GOT3 (cell line): Measurements from ENCODE around the gene GNAQ.
A peak's percentile ranks its signal among the peaks of the same experiment; 100 is the strongest.

Experiments used
- DNase-seq: peaks from one replicate; lab custom pipeline; 2025; ENCODE audit warnings: mixed read lengths; lab: John Stamatoyannopoulos, UW

The GNAQ gene

GRCh38 chr9:78031893-78032729 is 500 bp upstream of the GNAQ start:
- peak; percentile 9 for DNase-seq

- no peak for DNase-seq
Measured at GRCh38 chr9:78030553-78031443, 813 bp downstream of the GNAQ start.

- DNase-seq, result no peak
Measured at GRCh38 chr9:78030296-78030552, 1.4 kb downstream of the GNAQ start.

GRCh38 chr9:78029551-78030295 is 1.9 kb downstream of the GNAQ start:
- no peak for DNase-seq

- no peak for DNase-seq
Measured at GRCh38 chr9:78028926-78029325, 2.7 kb downstream of the GNAQ start.

GRCh38 chr9:78026947-78027346 is 4.7 kb downstream of the GNAQ start:
- DNase-seq, result no peak

GRCh38 chr9:78026416-78026815 is 5.2 kb downstream of the GNAQ start:
- no peak for DNase-seq

GRCh38 chr9:78025186-78025585 is 6.4 kb downstream of the GNAQ start:
- DNase-seq, result no peak

GRCh38 chr9:78023003-78023741 is 8.4 kb downstream of the GNAQ start:
- DNase-seq, result no peak

- DNase-seq, result no peak
Measured at GRCh38 chr9:78021697-78022096, 9.9 kb downstream of the GNAQ start.

GRCh38 chr9:78017190-78017693 is 14.4 kb downstream of the GNAQ start:
- no peak for DNase-seq

GRCh38 chr9:78015241-78015640 is 16.4 kb downstream of the GNAQ start:
- no peak for DNase-seq

GRCh38 chr9:78014776-78015175 is 16.8 kb downstream of the GNAQ start:
- DNase-seq, result no peak

GRCh38 chr9:78013934-78014333 is 17.7 kb downstream of the GNAQ start:
- no peak for DNase-seq

- DNase-seq, result no peak
Measured at GRCh38 chr9:78011049-78011448, 20.6 kb downstream of the GNAQ start.

GRCh38 chr9:78010445-78010844 is 21.2 kb downstream of the GNAQ start:
- DNase-seq, result no peak

GRCh38 chr9:78009186-78009585 is 22.4 kb downstream of the GNAQ start:
- DNase-seq, result no peak

GRCh38 chr9:78006734-78007133 is 24.9 kb downstream of the GNAQ start:
- DNase-seq, result no peak

- DNase-seq, result no peak
Measured at GRCh38 chr9:78005231-78006002, 26.2 kb downstream of the GNAQ start.

GRCh38 chr9:78004478-78005229 is 27.0 kb downstream of the GNAQ start:
- no peak for DNase-seq
